ENCODE data around the gene MSTN. TPM values are rescaled to one million over a fixed set of nuclear protein-coding genes. Genes with fewer than 3 reads are reported as not detected.

The MSTN gene
- under 0.01 TPM in 1 of 2 replicates, not detected in the other for total RNA-seq

GRCh38 chr2:190062601-190063000 lies at the start of gene MSTN:
MSTN (minus strand) TSS chr2:190062729; CDS start chr2:190062596, 133 bp downstream.

